Measurements from ENCODE around the gene GFRA4. TPM values are rescaled to one million over a fixed set of nuclear protein-coding genes. Genes with fewer than 3 reads are reported as not detected.

GFRA4 gene
- polyA plus RNA-seq, 1 of the 3 experiments (the other 2 are of a cell fraction): not detected

GRCh38 chr20:3622406-3622805 is 40.8 kb downstream of the GFRA4 start:
- WGBS (ENCODE audit: low lambda C conversion rate): 87% methylated on average over 4 of the region's 4 CpGs
- Histone ChIP-seq H3K27me3 (ENCODE audit: insufficient read depth) (no peaks in the 10 kb centered on the region), H3K9me3 (no peaks in the 10 kb centered on the region), H3K9ac (no peak overlapping the region), H3K9me2 (no peaks in the 10 kb centered on the region), H3K36me3 (replicated peaks in 1 of 2; ENCODE audit: control insufficient read depth in 1 of 2, insufficient read depth in 2 of 2, low read length in 1 of 2) (peaks cover 0 to 8% of the 10 kb centered on the region in 2 experiments), H3F3A (replicated peaks; ENCODE audit: insufficient read depth) (no peaks in the 10 kb centered on the region), H3K4me1 (ENCODE audit: control insufficient read depth in 1 of 2, insufficient read depth in 2 of 2, low read depth in 1 of 2, low read length in 1 of 2) (no peaks in the 10 kb centered on the region), H4K20me1 (ENCODE audit: insufficient read depth) (no peaks in the 10 kb centered on the region), H3K4me3 (ENCODE audit: low read depth in 2 of 2, low read length in 1 of 2) (no peak overlapping the region), H3K79me2 (ENCODE audit: insufficient read depth) (no peaks in the 10 kb centered on the region), H3K4me2 (no peak overlapping the region), H2AFZ (ENCODE audit: low read depth) (no peak overlapping the region), H3K27ac (ENCODE audit: low read depth in 2 of 2, low read length in 1 of 2) (no peak overlapping the region)
- ChIA-PET CTCF (interaction anchor here (1.4 kb wide), 1 partner anchor 59 kb away, joined by 3 read pairs; no protein-coding TSS in a partner anchor), POLR2A (no interaction called here)
- DNase-seq: no peak
- TF ChIP-seq TCF12 (IDR thresholded peaks at IDR 0.05) (no peak), GATA2 (CRISPR knock-in tag; IDR thresholded peaks at IDR 0.05) (no peak), TEAD4 (IDR thresholded peaks at IDR 0.05; ENCODE audit: borderline replicate concordance, insufficient read depth) (no peak), PBX3 (IDR thresholded peaks at IDR 0.05) (no peak), RXRA (IDR thresholded peaks at IDR 0.05; ENCODE audit: borderline replicate concordance, low read depth) (no peak), SMC3 (IDR thresholded peaks at IDR 0.05; ENCODE audit: low read depth, low read length) (no peak), SIN3A (IDR thresholded peaks at IDR 0.05; ENCODE audit: borderline replicate concordance, low read depth, low read length) (no peak), CHD2 (IDR thresholded peaks at IDR 0.05; ENCODE audit: low read length, partially characterized antibody) (no peak), FOXM1 (IDR thresholded peaks at IDR 0.05; ENCODE audit: low read depth) (no peak), ZBTB33 (IDR thresholded peaks at IDR 0.05; ENCODE audit: borderline replicate concordance, low read depth) (no peak), MEF2A (IDR thresholded peaks at IDR 0.05; ENCODE audit: borderline replicate concordance, low read depth) (no peak)

- WGBS (ENCODE audit: low lambda C conversion rate): 96% methylated on average over 8 of the region's 8 CpGs
- H3K36me3 ChIP-seq (replicated peaks in 1 of 2; ENCODE audit: control insufficient read depth in 1 of 2, insufficient read depth in 2 of 2, low read length in 1 of 2): peaks cover 0 to 8% of the 10 kb centered on the region in 2 experiments
- no peak for TF ChIP-seq FOXM1 (IDR thresholded peaks at IDR 0.05; ENCODE audit: low read depth)
- no peaks in the 10 kb centered on the region for H4K20me1 ChIP-seq (ENCODE audit: insufficient read depth)
- H3K9me3 ChIP-seq: no peaks in the 10 kb centered on the region
- no peaks in the 10 kb centered on the region; a peak in 1 of 4 replicates for H3K4me1 ChIP-seq (ENCODE audit: control insufficient read depth in 1 of 2, insufficient read depth in 2 of 2, low read depth in 1 of 2, low read length in 1 of 2)
- no peak overlapping the region for H2AFZ ChIP-seq (ENCODE audit: low read depth)
- ChIA-PET POLR2A (no interaction called here), CTCF (no interaction called here)
- no peak overlapping the region for H3K4me3 ChIP-seq (ENCODE audit: low read depth in 2 of 2, low read length in 1 of 2)
- no peak overlapping the region for H3K9ac ChIP-seq
- H3K9me2 ChIP-seq: no peaks in the 10 kb centered on the region
- no peaks in the 10 kb centered on the region for H3K27me3 ChIP-seq (ENCODE audit: insufficient read depth)
- H3F3A ChIP-seq (replicated peaks; ENCODE audit: insufficient read depth): no peaks in the 10 kb centered on the region
- H3K27ac ChIP-seq (ENCODE audit: low read depth in 2 of 2, low read length in 1 of 2): no peak overlapping the region
- no peak for DNase-seq
- no peaks in the 10 kb centered on the region for H3K79me2 ChIP-seq (ENCODE audit: insufficient read depth)
- no peak overlapping the region for H3K4me2 ChIP-seq
Observed at GRCh38 chr20:3621111-3621510, 42.1 kb downstream of the GFRA4 start.
